ENCODE measurements around the gene KRT85. TPM values are rescaled to one million over a fixed set of nuclear protein-coding genes. Genes with fewer than 3 reads are reported as not detected.

KRT85 gene
- total RNA-seq, 1 donor from 2014 or later: not detected

DNA sequence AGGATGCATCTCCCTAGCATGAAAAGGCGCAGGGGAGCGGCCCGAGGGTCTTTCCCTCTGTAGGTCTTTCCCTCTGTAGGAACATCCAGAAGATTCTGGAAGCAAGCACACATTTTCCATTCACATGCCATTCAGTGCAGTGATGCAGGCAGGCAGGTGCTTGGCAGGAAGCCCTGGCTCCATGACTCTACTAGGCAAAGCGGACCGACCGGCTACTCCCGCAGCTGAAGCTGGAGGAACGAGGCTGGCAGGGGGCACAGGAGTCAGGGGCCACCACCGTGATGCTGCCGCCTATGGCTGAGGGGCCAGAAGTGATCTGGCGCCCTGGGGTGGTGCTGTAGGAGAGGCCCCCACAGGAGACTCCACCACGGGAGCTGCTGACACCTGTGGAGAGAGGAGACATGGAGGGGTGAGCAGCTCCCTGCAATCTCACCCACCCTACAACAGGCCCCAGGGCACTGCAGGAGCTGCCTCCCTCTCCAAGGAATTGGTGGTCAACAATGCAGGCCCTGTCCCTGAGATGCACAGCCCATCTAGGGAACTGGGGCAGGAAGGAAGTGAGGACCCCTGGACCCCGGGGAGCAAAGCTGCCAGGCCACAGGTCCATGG is 6.5 kb downstream of the KRT85 start:
- no peak for DNase-seq
- H3K27me3 Mint-ChIP-seq (ENCODE audit: unreplicated experiment): peaks cover 17% of the 10 kb centered on the region

DNA sequence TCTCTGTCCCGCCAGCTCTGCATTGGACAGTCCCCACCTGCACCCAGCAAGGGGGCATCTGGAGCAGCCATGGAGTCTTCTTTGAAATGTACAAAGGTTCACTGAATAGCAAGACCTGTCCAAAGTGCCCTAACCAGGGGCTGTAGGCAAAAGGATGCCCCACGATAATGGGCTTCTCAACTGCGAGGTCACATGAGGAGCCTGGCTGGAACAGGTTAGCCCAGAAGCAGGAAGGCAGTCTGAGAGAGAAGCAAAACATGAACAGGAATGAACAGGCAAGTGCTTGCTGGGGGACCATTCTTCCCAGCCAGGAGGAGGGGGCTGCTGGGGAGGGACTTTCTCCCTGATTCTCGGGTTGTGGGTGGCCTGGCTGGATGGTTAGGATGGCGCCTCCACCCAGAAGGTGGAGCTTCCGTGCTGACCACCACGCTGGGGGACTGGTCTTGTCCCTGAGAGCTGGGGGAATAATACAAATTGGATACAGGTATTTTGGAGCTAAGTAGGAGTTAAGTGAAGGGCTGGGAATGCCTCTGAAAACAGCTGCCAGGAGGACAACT is 7.1 kb downstream of the KRT85 start:
- no peak overlapping the region for H3K4me3 Mint-ChIP-seq (ENCODE audit: unreplicated experiment)
- peaks cover 3% of the 10 kb centered on the region for H3K9me3 Mint-ChIP-seq (ENCODE audit: unreplicated experiment)
- DNase-seq: no peak
- H3K36me3 Mint-ChIP-seq (ENCODE audit: unreplicated experiment): no peaks in the 10 kb centered on the region
- no peaks in the 10 kb centered on the region for H3K4me1 Mint-ChIP-seq (ENCODE audit: low read depth, unreplicated experiment)
- H3K27ac Mint-ChIP-seq (ENCODE audit: unreplicated experiment): no peak overlapping the region
- H3K27me3 Mint-ChIP-seq (ENCODE audit: unreplicated experiment): peaks cover 19% of the 10 kb centered on the region
- TF ChIP-seq CTCF (IDR thresholded peaks at IDR 0.05; ENCODE audit: partially characterized antibody, unreplicated experiment): no peak

More for the DNA sequence above, 6.5 kb downstream of the KRT85 start:
- no peaks in the 10 kb centered on the region for H3K36me3 Mint-ChIP-seq (ENCODE audit: unreplicated experiment)
- TF ChIP-seq CTCF (IDR thresholded peaks at IDR 0.05; ENCODE audit: partially characterized antibody, unreplicated experiment): no peak
- H3K27ac Mint-ChIP-seq (ENCODE audit: unreplicated experiment): no peak overlapping the region
- no peaks in the 10 kb centered on the region for H3K4me1 Mint-ChIP-seq (ENCODE audit: low read depth, unreplicated experiment)
- H3K9me3 Mint-ChIP-seq (ENCODE audit: unreplicated experiment): peaks cover 4% of the 10 kb centered on the region
- H3K4me3 Mint-ChIP-seq (ENCODE audit: unreplicated experiment): no peak overlapping the region

DNA sequence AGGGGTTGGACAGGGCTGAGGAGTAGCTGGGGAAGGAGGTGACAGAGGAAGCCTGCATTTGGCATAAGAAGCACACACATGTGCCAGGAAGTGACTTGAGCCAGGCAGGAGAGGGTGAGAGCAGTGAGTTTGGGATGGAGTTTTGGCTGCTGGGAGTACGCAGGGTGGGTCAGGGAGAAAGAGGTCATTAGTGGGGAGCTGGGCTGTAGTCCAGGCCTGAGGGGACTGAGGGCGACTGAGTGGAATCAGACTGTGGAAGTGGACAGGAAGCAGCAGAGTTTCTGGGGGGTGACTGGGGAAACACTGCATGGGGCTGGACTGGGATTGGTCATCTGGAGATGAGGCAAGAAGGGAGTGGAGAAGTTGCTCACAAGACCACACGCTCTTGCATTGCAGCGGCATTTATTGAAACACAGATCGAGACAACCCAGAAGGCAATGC is 7.6 kb downstream of the KRT85 start:
- no peak for DNase-seq
- no peaks in the 10 kb centered on the region for H3K36me3 Mint-ChIP-seq (ENCODE audit: unreplicated experiment)
- TF ChIP-seq CTCF (IDR thresholded peaks at IDR 0.05; ENCODE audit: partially characterized antibody, unreplicated experiment): no peak
- no peak overlapping the region for H3K4me3 Mint-ChIP-seq (ENCODE audit: unreplicated experiment)
- H3K27me3 Mint-ChIP-seq (ENCODE audit: unreplicated experiment): peaks cover 17% of the 10 kb centered on the region
- H3K27ac Mint-ChIP-seq (ENCODE audit: unreplicated experiment): no peak overlapping the region
- peaks cover 3% of the 10 kb centered on the region for H3K9me3 Mint-ChIP-seq (ENCODE audit: unreplicated experiment)
- H3K4me1 Mint-ChIP-seq (ENCODE audit: low read depth, unreplicated experiment): no peaks in the 10 kb centered on the region

DNA sequence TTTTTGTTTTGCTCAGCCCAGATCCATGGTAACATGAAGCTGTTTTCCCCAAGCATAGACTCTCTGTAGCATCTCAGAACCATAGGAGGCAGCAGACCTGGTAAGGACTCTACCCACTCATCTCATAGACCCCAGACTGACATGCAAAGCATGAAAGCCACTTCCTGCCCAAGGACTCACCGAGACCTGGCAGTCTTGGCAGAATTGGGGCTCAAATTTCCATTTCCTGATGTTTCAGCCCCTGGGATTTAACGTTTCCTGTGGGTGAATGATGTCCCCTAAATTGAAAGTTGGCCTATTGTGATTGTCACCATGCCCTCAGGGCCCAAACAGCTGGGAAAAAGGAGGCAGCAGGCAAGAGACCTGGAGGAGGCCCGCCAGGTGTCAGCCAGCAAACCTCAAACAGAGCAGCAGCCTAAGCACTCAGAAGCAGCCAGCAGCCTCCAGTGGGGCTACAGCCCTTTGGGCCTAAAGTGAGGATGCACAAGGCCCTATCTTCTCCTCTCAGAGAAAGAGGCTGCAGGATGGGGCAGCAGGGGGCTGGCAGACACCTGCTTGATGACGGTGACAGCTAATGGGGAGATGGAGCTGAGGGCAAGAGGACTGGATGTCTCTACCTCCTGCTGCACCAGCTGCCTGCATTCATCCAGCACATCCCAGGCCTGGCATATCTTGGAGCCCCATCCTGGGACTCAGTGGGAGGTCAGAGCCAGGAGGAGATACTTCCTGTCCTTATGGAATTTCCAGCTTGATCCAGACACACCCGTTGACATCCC is 8.5 kb downstream of the KRT85 start:
- Mint-ChIP-seq H3K9me3 (ENCODE audit: unreplicated experiment) (peaks cover 3% of the 10 kb centered on the region), H3K27ac (ENCODE audit: unreplicated experiment) (no peak overlapping the region), H3K27me3 (ENCODE audit: unreplicated experiment) (peaks cover 15% of the 10 kb centered on the region), H3K36me3 (ENCODE audit: unreplicated experiment) (no peaks in the 10 kb centered on the region), H3K4me3 (ENCODE audit: unreplicated experiment) (no peak overlapping the region), H3K4me1 (ENCODE audit: low read depth, unreplicated experiment) (no peaks in the 10 kb centered on the region)
- no peak for TF ChIP-seq CTCF (IDR thresholded peaks at IDR 0.05; ENCODE audit: partially characterized antibody, unreplicated experiment)
- DNase-seq: no peak

All from glutamatergic neuron (in vitro differentiated cells).